Posterior cingulate gyrus (tissue), 11 donors: ENCODE data around the gene PAQR5.
"Not testable (repeated sequence)": the region's sequence is repeated elsewhere in the genome, so short reads cannot be mapped to it uniquely, and the experiment has no call there.

Experiments used
- DNase-seq, 10 donors: peaks; one replicate each; pipeline versions ENCODE4 v3.0.0 to v3.0.0-alpha.2; 2020 to 2021; ENCODE audit warnings: mixed read lengths in 3 of 10
- intact Hi-C: fragments of 100-400 bp; cut with DNase I; formaldehyde crosslinking; loops from one replicate; pipeline ENCODE4 v1.15.1; 2023

The PAQR5 gene

DNA sequence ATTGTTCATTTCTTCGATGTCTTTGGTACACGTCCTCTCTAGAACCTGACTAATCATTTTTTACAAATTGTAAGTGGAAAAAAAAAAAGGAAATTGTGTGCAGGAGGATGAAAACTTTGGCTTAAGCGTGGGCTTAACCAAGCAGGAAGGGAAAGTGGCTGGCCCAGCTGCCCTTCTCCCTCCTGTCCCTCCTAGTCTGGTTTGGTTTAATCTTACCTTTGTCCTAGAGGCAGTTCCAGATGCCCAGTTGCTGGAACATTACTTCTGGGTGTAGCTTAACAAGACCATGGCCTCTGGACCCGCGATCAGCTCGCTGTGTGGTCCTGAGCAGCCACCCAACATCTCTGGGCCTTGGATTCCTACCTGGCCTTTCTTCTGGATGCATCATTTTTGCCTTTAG lies 15.4 kb downstream of the PAQR5 start:
- peak in 2 of 10 donors; percentile 35 to 64 for DNase-seq
- intact Hi-C loops: no loop called here

DNA sequence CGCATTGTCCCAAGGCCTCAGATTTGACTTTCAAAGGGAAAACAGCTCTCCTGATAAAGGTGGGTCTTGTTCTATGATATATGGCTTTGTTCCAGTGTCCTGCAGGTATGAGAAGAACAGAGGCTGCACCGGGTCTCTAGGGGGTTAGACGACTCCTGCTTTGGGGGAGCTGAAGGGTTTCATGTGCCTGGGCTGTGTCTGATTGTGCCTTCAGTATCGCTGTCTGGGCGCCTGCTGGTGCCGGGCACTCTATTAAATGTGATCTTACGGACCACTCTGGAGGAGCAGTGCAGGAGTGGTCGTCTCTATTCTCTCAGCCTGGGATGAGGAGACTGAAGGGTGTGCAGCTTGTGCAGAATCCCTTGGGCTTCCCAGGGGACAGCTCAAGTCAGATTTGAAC lies 16.0 kb downstream of the PAQR5 start:
- intact Hi-C loops: no loop called here
- DNase-seq: peak in 1 of 10 donors; percentile 59

DNA sequence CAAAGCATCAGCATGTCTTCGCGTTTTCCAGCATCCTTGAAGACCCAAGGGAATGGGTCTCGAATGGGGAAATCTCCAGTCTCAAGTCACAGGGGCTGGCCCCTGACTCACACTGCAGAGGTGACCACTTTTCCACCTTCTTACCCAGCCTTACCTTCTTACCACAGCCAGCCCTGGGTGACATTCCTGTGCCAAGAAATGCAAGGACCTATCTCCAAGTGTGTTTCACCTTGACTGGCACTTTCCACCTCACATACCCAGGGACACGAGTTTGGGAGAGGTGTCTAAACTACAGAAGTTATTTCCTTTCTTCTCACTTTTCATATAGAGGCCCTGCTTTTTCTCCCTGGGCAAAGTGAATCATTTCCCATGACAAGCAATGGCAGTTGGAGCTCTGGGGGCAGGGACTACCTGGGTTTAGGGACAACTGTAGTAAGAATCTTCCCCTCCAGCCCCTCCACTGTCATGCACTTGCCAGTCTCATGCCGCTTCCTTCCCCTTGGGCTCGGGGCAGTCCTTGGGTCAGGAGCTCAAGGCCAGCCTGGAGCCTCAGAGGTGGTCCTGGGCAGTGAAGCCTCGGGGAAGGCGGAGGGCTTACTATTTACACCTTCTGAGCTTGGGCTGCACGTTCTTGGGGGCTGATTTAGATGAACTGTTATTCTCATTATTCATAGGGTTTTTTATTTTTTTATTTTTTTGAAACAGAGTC lies 16.8 kb downstream of the PAQR5 start:
- DNase-seq: peak in 1 of 10 donors; percentile 45
- intact Hi-C loops: no loop called here

DNA sequence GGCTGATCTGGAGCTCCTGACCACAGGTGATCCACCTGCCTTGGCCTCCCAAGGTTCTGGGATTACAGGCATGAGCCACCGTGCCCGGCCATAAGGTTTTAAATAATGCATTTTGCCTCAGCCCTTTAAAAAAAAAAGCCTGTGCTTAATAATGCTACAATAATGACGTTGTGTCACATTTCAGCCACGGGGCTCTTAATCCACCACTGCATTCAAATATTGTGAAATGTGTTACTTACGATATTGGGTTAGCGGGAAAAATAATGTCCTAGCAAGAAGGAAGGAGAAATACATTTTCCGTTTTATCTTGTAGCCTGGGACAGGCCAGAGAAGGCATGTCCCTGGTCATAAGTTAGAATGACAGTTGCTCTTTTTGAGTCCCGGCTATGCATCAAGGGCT lies 17.6 kb downstream of the PAQR5 start:
- DNase-seq: peak in 1 of 10 donors; percentile 45
- intact Hi-C loops: no loop called here

DNA sequence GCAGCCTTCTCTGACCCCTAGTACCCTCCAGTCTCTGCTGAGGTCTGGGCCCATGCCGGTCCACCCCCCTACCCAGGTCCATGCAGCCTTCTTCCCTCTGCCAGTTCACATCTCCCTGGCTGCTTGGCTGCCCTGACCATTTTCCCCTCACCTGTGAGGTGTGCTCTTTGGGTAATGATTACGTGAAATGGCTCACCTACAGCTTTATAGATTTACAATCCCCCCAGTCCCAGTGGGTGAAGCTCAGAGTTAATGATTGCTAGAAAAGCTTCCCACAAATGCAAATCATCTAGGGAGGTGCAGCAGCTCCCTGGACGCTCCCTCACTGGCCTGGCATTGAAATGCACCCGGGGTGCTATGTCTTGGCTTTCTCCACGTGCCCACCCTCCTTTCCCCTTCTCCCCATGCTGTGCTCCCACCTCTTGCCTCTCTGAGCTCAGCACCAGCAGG lies 18.7 kb downstream of the PAQR5 start:
- no peak for DNase-seq
- intact Hi-C loops: no loop called here

DNA sequence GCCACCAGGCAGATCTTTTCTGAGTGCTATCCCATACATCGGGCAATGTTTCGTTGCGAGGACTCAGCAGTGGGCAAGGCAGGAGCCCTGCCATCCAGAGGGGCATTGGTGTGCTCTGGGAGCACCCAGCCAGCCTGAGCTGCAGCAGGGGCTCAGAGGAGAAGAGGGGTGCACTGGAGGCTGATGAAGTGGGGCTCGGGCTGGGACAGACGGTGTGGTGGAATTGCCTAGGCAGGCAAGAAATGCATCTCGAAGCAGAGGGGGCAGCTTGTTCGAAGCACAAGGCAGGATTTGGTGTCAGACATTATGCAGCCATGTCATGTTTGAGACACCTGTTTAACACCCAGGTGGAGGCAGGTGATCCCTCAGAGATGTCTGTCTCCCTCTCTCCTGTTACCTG lies 19.3 kb downstream of the PAQR5 start:
- DNase-seq: peak in 1 of 10 donors; percentile 52
- intact Hi-C loops: no loop called here

- intact Hi-C loops: no loop called here
- DNase-seq: peak in 2 of 10 donors; percentile 48 to 81
Measured at GRCh38 chr15:69319384-69320375, 21.0 kb downstream of the PAQR5 start.

- intact Hi-C loops: no loop called here
- DNase-seq: no peak
Measured at GRCh38 chr15:69320977-69321554, 22.4 kb downstream of the PAQR5 start.

GRCh38 chr15:69323893-69324430 lies 25.2 kb downstream of the PAQR5 start:
- DNase-seq: peak in 1 of 10 donors; percentile 67

DNA sequence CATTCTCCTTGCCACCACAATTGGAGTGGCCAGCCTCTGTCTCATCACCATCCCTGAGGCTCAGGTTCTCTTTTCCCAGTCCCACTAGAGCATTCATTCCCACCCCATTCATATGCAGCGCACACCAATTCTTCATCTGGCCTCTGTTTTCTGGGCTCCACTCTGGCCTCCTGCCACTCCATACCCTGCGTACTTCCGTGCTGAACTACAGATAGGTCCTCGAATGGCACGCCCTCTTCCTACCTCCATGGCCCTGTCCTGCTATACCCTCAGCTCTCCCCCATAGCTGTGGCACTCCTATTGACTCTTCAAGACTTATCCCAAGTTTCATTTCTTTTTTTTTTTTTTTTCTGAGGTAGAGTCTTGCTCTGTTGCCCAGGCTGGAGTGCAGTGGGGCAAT lies 25.9 kb downstream of the PAQR5 start:
- intact Hi-C loops: no loop called here

More at GRCh38 chr15:69323893-69324430, 25.2 kb downstream of the PAQR5 start:
- intact Hi-C loops: no loop called here

DNA sequence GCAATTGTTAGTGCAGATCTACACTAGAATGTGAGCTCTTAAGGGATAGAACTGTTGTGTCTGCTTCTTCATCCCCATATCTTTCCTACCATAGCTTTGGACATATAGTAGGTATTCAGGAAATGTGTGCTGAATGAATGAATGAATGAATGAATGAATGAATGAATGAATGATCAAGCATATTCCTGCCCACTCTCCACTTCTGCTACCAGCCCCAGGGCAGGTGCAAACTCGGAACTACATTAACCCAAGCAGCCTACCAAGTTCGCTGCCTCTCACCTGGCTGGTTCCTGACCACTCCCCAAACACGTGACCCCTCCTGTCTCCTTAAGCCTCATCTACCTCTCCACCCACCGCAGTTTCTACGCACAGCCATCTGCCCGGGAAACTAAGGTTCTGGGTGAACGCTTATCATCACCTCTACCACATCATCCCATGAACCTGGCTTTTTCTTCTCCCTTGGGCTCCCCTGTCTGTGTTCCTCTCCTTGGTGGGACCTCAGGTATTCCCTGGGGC lies 26.8 kb downstream of the PAQR5 start:
- intact Hi-C loops: no loop called here
- no peak for DNase-seq

More for the DNA sequence above, 25.9 kb downstream of the PAQR5 start:
- DNase-seq: no peak

DNA sequence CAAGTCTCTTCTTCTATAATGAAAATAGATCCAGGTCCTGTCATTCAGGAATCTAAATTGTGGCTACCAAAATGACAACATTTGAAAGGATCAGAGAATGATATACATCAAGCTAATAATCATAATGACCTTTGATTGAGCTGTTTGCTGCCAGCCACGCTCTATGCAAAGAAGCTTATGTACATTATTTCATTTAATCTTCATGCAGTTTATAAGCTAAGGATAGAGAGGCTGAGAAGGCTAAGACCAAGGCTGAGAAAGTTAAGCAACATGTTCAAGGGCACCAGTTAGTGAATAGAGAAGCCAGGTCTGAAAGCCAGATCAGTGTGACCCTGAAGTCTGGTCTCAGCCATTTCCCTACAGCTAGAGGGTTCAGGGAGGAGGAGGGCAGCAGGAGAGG lies 29.4 kb downstream of the PAQR5 start:
- no peak for DNase-seq

DNA sequence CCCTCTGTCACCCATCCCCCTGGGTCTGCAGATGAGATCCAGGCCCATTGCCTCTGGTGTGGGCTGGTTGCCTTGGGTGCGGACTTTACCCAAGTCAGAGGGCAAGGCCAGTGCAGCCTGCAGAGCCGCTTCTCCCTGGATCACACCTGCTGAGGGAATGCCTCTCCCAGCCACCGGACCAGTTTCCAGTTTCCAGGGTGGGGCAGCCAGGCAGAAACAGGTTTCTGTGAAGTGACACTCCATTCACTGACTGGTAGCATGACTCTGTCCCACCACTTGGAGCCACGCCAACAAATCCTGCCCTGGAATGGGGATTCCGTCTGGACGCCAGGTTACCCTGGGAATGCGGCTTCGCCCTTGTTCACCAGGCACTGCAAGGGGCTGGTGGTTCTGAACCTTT lies 30.0 kb downstream of the PAQR5 start:
- DNase-seq: peak in 1 of 10 donors; percentile 82
- intact Hi-C loops: no loop called here

More for the DNA sequence above, 29.4 kb downstream of the PAQR5 start:
- intact Hi-C loops: no loop called here

- intact Hi-C loops: no loop called here
- no peak for DNase-seq
Measured at GRCh38 chr15:69337138-69337537, 38.4 kb downstream of the PAQR5 start.

GRCh38 chr15:69338535-69339213 lies 40.0 kb downstream of the PAQR5 start:
- intact Hi-C loops: no loop called here

GRCh38 chr15:69339214-69339543 lies 40.5 kb downstream of the PAQR5 start:
- intact Hi-C loops: not testable (repeated sequence)

More at GRCh38 chr15:69338535-69339213, 40.0 kb downstream of the PAQR5 start:
- no peak for DNase-seq

DNA sequence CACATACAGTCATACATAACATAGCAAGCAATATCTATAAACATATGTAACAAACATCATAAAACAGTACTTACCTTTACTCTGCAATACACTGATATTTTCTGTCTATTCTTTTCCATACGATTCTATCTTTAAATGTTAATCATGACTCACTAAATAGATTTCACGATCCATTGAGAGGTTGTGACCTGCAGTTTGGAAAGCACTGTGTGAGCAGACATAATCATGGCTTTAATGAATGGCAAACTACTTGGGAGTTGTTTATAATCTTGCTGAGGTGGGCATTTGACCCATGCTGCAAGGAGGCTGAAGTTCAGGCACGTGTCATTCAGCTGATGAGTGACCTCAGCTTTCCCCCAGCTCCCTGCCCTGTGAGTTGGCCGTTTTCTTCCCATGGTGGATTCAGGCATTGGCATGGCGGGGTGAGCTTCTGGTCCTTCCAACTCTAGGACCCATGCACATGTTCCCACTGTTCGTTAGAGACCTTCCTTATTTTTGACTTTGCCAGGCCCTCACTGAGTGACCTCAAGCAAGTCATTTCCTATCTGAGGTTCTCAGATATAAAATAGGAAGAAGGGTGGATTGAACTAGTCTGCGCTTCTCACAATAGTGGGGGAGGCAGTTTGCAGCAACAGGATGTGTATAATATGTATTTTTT lies 41.7 kb downstream of the PAQR5 start:
- DNase-seq: no peak
- intact Hi-C loops: no loop called here

More at GRCh38 chr15:69339214-69339543, 40.5 kb downstream of the PAQR5 start:
- DNase-seq: not testable (repeated sequence)

DNA sequence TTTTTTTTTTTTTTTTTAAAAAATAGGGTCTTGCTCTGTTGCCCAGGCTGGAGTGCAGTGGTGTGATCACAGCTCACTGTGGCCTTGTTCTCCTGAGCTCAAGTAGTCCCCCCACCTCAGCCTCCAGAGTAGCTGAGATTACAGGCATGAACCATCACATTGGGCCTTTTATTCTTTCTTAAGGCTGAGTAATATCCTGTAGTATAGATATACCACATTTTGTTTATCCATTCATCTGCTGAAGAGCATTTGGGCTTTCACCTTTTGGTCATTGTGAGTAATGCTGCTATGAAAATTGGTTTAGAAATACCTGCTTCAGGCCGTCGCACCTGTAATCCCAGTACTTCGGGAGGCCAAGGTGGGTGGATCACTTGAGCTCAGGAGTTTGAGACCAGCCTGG lies 42.6 kb downstream of the PAQR5 start:
- intact Hi-C loops: no loop called here
- DNase-seq: no peak

- intact Hi-C loops: no loop called here
Measured at GRCh38 chr15:69342460-69343076, 43.9 kb downstream of the PAQR5 start.

More at GRCh38 chr15:69342460-69343076, 43.9 kb downstream of the PAQR5 start:
- no peak for DNase-seq
